ENCODE measurements around the gene SYT12.
"Not testable (repeated sequence)": the region's sequence is repeated elsewhere in the genome, so short reads cannot be mapped to it uniquely, and the experiment has no call there.

The SYT12 gene

GRCh38 chr11:66983275-66983924 lies 39.5 kb upstream of the SYT12 start:
- Histone ChIP-seq H3K36me3 (ENCODE audit: control insufficient read depth, insufficient read depth, low read length, severe bottlenecking) (no peaks in the 10 kb centered on the region), H3K27me3 (replicated peaks; ENCODE audit: control insufficient read depth, insufficient read depth, low read length) (peaks cover 4% of the 10 kb centered on the region), H3K9me3 (ENCODE audit: control insufficient read depth, low read length) (peaks cover 12% of the 10 kb centered on the region), H3K4me3 (ENCODE audit: low read length) (no peak overlapping the region), H3K9ac (ENCODE audit: low read length) (no peak overlapping the region), H3K4me1 (ENCODE audit: control insufficient read depth, insufficient read depth, low read length) (peaks cover 5% of the 10 kb centered on the region)
- no peak for DNase-seq (ENCODE audit: low read depth)

- no peaks in the 10 kb centered on the region for H3K9me3 ChIP-seq (ENCODE audit: control insufficient read depth, low read length)
- no peaks in the 10 kb centered on the region for H3K36me3 ChIP-seq (ENCODE audit: control insufficient read depth, insufficient read depth, low read length, severe bottlenecking)
- DNase-seq (ENCODE audit: low read depth), result no peak
- no peak overlapping the region for H3K4me3 ChIP-seq (ENCODE audit: low read length)
- H3K4me1 ChIP-seq (ENCODE audit: control insufficient read depth, insufficient read depth, low read length), result peaks cover 5% of the 10 kb centered on the region
- peaks cover 4% of the 10 kb centered on the region for H3K27me3 ChIP-seq (replicated peaks; ENCODE audit: control insufficient read depth, insufficient read depth, low read length)
- no peak overlapping the region for H3K9ac ChIP-seq (ENCODE audit: low read length)
Measured at GRCh38 chr11:66985508-66986177, 37.3 kb upstream of the SYT12 start.

GRCh38 chr11:66986178-66986545 lies 36.8 kb upstream of the SYT12 start:
- Histone ChIP-seq H3K9me3 (ENCODE audit: control insufficient read depth, low read length) (no peaks in the 10 kb centered on the region), H3K4me1 (ENCODE audit: control insufficient read depth, insufficient read depth, low read length) (peaks cover 5% of the 10 kb centered on the region), H3K27me3 (replicated peaks; ENCODE audit: control insufficient read depth, insufficient read depth, low read length) (peaks cover 4% of the 10 kb centered on the region), H3K36me3 (ENCODE audit: control insufficient read depth, insufficient read depth, low read length, severe bottlenecking) (no peaks in the 10 kb centered on the region), H3K9ac (ENCODE audit: low read length) (no peak overlapping the region), H3K4me3 (ENCODE audit: low read length) (no peak overlapping the region)
- no peak for DNase-seq (ENCODE audit: low read depth)

GRCh38 chr11:66987158-66987620 lies 35.7 kb upstream of the SYT12 start:
- Histone ChIP-seq H3K36me3 (ENCODE audit: control insufficient read depth, insufficient read depth, low read length, severe bottlenecking) (no peaks in the 10 kb centered on the region), H3K4me3 (ENCODE audit: low read length) (no peak overlapping the region), H3K27me3 (replicated peaks; ENCODE audit: control insufficient read depth, insufficient read depth, low read length) (peaks cover 4% of the 10 kb centered on the region), H3K9ac (ENCODE audit: low read length) (no peak overlapping the region), H3K4me1 (ENCODE audit: control insufficient read depth, insufficient read depth, low read length) (no peaks in the 10 kb centered on the region), H3K9me3 (ENCODE audit: control insufficient read depth, low read length) (no peaks in the 10 kb centered on the region)
- no peak for DNase-seq (ENCODE audit: low read depth)

GRCh38 chr11:66987924-66988637 lies 34.9 kb upstream of the SYT12 start:
- no peaks in the 10 kb centered on the region for H3K9me3 ChIP-seq (ENCODE audit: control insufficient read depth, low read length)
- H3K27me3 ChIP-seq (replicated peaks; ENCODE audit: control insufficient read depth, insufficient read depth, low read length), result peaks cover 7% of the 10 kb centered on the region
- H3K9ac ChIP-seq (ENCODE audit: low read length), result no peak overlapping the region
- no peaks in the 10 kb centered on the region for H3K4me1 ChIP-seq (ENCODE audit: control insufficient read depth, insufficient read depth, low read length)
- no peaks in the 10 kb centered on the region for H3K36me3 ChIP-seq (ENCODE audit: control insufficient read depth, insufficient read depth, low read length, severe bottlenecking)
- no peak overlapping the region for H3K4me3 ChIP-seq (ENCODE audit: low read length)
- no peak for DNase-seq (ENCODE audit: low read depth)

GRCh38 chr11:66988741-66989140 lies 34.2 kb upstream of the SYT12 start:
- DNase-seq (ENCODE audit: low read depth); H3K4me1 ChIP-seq (ENCODE audit: control insufficient read depth, insufficient read depth, low read length); H3K9ac ChIP-seq (ENCODE audit: low read length); H3K9me3 ChIP-seq (ENCODE audit: control insufficient read depth, low read length); H3K36me3 ChIP-seq (ENCODE audit: control insufficient read depth, insufficient read depth, low read length, severe bottlenecking); H3K4me3 ChIP-seq (ENCODE audit: low read length): not testable (repeated sequence)
- peaks cover 13% of the 10 kb centered on the region for H3K27me3 ChIP-seq (replicated peaks; ENCODE audit: control insufficient read depth, insufficient read depth, low read length)

- H3K4me1 ChIP-seq (ENCODE audit: control insufficient read depth, insufficient read depth, low read length); H3K36me3 ChIP-seq (ENCODE audit: control insufficient read depth, insufficient read depth, low read length, severe bottlenecking); DNase-seq (ENCODE audit: low read depth); H3K9ac ChIP-seq (ENCODE audit: low read length); H3K4me3 ChIP-seq (ENCODE audit: low read length); H3K9me3 ChIP-seq (ENCODE audit: control insufficient read depth, low read length): not testable (repeated sequence)
- peaks cover 18% of the 10 kb centered on the region for H3K27me3 ChIP-seq (replicated peaks; ENCODE audit: control insufficient read depth, insufficient read depth, low read length)
Measured at GRCh38 chr11:66989360-66989759, 33.6 kb upstream of the SYT12 start.

GRCh38 chr11:66992041-66992440 lies 30.9 kb upstream of the SYT12 start:
- no peak for DNase-seq (ENCODE audit: low read depth)
- H3K9ac ChIP-seq (ENCODE audit: low read length), result no peak overlapping the region
- peaks cover 7% of the 10 kb centered on the region for H3K4me1 ChIP-seq (ENCODE audit: control insufficient read depth, insufficient read depth, low read length)
- H3K4me3 ChIP-seq (ENCODE audit: low read length), result no peak overlapping the region
- H3K36me3 ChIP-seq (ENCODE audit: control insufficient read depth, insufficient read depth, low read length, severe bottlenecking), result no peaks in the 10 kb centered on the region
- H3K9me3 ChIP-seq (ENCODE audit: control insufficient read depth, low read length), result no peaks in the 10 kb centered on the region
- H3K27me3 ChIP-seq (replicated peaks; ENCODE audit: control insufficient read depth, insufficient read depth, low read length), result peaks cover 13% of the 10 kb centered on the region

GRCh38 chr11:66996609-66997273 lies 26.2 kb upstream of the SYT12 start:
- H3K4me3 ChIP-seq (ENCODE audit: low read length), result no peak overlapping the region
- H3K9me3 ChIP-seq (ENCODE audit: control insufficient read depth, low read length), result no peaks in the 10 kb centered on the region
- H3K4me1 ChIP-seq (ENCODE audit: control insufficient read depth, insufficient read depth, low read length), result peaks cover 11% of the 10 kb centered on the region
- peak; percentile 64 for DNase-seq (ENCODE audit: low read depth)
- H3K9ac ChIP-seq (ENCODE audit: low read length), result no peak overlapping the region
- H3K27me3 ChIP-seq (replicated peaks; ENCODE audit: control insufficient read depth, insufficient read depth, low read length), result peaks cover 17% of the 10 kb centered on the region
- no peaks in the 10 kb centered on the region for H3K36me3 ChIP-seq (ENCODE audit: control insufficient read depth, insufficient read depth, low read length, severe bottlenecking)

GRCh38 chr11:66999555-66999954 lies 23.4 kb upstream of the SYT12 start:
- no peaks in the 10 kb centered on the region for H3K36me3 ChIP-seq (ENCODE audit: control insufficient read depth, insufficient read depth, low read length, severe bottlenecking)
- peaks cover 4% of the 10 kb centered on the region for H3K27me3 ChIP-seq (replicated peaks; ENCODE audit: control insufficient read depth, insufficient read depth, low read length)
- no peak for DNase-seq (ENCODE audit: low read depth)
- no peak overlapping the region for H3K4me3 ChIP-seq (ENCODE audit: low read length)
- H3K9me3 ChIP-seq (ENCODE audit: control insufficient read depth, low read length), result no peaks in the 10 kb centered on the region
- H3K9ac ChIP-seq (ENCODE audit: low read length), result no peak overlapping the region
- peaks cover 11% of the 10 kb centered on the region for H3K4me1 ChIP-seq (ENCODE audit: control insufficient read depth, insufficient read depth, low read length)

GRCh38 chr11:67001332-67001731 lies 21.6 kb upstream of the SYT12 start:
- Histone ChIP-seq H3K27me3 (replicated peaks; ENCODE audit: control insufficient read depth, insufficient read depth, low read length) (peaks cover 4% of the 10 kb centered on the region), H3K4me3 (ENCODE audit: low read length) (no peak overlapping the region), H3K9me3 (ENCODE audit: control insufficient read depth, low read length) (no peaks in the 10 kb centered on the region), H3K36me3 (ENCODE audit: control insufficient read depth, insufficient read depth, low read length, severe bottlenecking) (no peaks in the 10 kb centered on the region), H3K9ac (ENCODE audit: low read length) (no peak overlapping the region), H3K4me1 (ENCODE audit: control insufficient read depth, insufficient read depth, low read length) (peaks cover 18% of the 10 kb centered on the region)
- no peak for DNase-seq (ENCODE audit: low read depth)

Measured in adipocyte (in vitro differentiated cells).